HepG2 (cell line): ENCODE data around the gene MYO7B. TPM values are rescaled to one million over a fixed set of nuclear protein-coding genes. Genes with fewer than 3 reads are reported as not detected.

Experiments
- CBX1 ChIP-seq: IDR thresholded peaks from one replicate; pipeline ENCODE4 v1.6.1; 2016; ENCODE audit warnings: antibody characterized with exemption, low read depth
- CENPX ChIP-seq: sonication (generic); formaldehyde crosslinking; IDR thresholded peaks from 2 replicates; pipeline ENCODE4 v1.9.0; 2021; ENCODE audit warnings: mild to moderate bottlenecking, missing genetic modification reagents, moderate library complexity
- DNMT3B ChIP-seq: conservative IDR thresholded peaks from 2 replicates; pipeline ENCODE4 v1.6.1; 2016; ENCODE audit warnings: missing biosample characterization, control low read depth
- ELF4 ChIP-seq: sonication (generic); formaldehyde crosslinking; IDR thresholded peaks from 2 replicates; pipeline ENCODE4 v1.5.0; 2020; ENCODE audit warnings: missing genetic modification reagents, mild to moderate bottlenecking, moderate library complexity, borderline replicate concordance
- GPN1 ChIP-seq: sonication (generic); formaldehyde crosslinking; IDR thresholded peaks from 2 replicates; pipeline ENCODE4 v1.5.1; 2020; ENCODE audit warnings: missing genetic modification reagents, borderline replicate concordance
- HNF4G ChIP-seq, 2 experiments: sonication (generic) in 1 of 2; formaldehyde crosslinking in 1 of 2; IDR thresholded peaks; 2 replicates each; pipeline versions ENCODE4 v1.4.0 to v1.6.1; 2011 to 2020; ENCODE audit warnings: borderline replicate concordance in 2 of 2, low read depth in 2 of 2, mild to moderate bottlenecking in 2 of 2, low read length in 1 of 2, missing genetic modification reagents in 1 of 2, moderate library complexity in 1 of 2
- KLF16 ChIP-seq, 2 experiments: sonication (generic) in 1 of 2; formaldehyde crosslinking in 1 of 2; IDR thresholded peaks; 2 replicates each; pipeline versions ENCODE4 v1.6.1 to v1.8.0; 2016 to 2023; ENCODE audit warnings: missing genetic modification reagents in 2 of 2, missing compliant biosample characterization in 1 of 2
- MAFF ChIP-seq: IDR thresholded peaks from 2 replicates; pipeline ENCODE4 v1.6.1; 2011; ENCODE audit warnings: low read depth, low read length, improper control_type of control experiment
- MZF1 ChIP-seq: sonication (generic); formaldehyde crosslinking; IDR thresholded peaks from 2 replicates; pipeline ENCODE4 v1.8.1; 2023; ENCODE audit warnings: mild to moderate bottlenecking, missing genetic modification reagents, borderline replicate concordance
- NFYC ChIP-seq: IDR thresholded peaks from 2 replicates; pipeline ENCODE4 v1.6.1; 2016; ENCODE audit warnings: missing genetic modification reagents, missing compliant biosample characterization
- SOX6 ChIP-seq, 2 experiments: fragments of 450-650 bp in 1 of 2; sonication (generic) in 1 of 2; formaldehyde crosslinking in 1 of 2; IDR thresholded peaks; 2 replicates each; pipeline versions ENCODE4 v1.4.0 to v1.6.1; 2017 to 2020; ENCODE audit warnings: antibody characterized with exemption in 1 of 2, mild to moderate bottlenecking in 1 of 2, missing genetic modification reagents in 1 of 2
- TMF1 ChIP-seq: sonication (generic); formaldehyde crosslinking; IDR thresholded peaks from 2 replicates; pipeline ENCODE4 v1.8.1; 2022; ENCODE audit warnings: low read depth, missing genetic modification reagents
- ZFYVE20 ChIP-seq: sonication (generic); formaldehyde crosslinking; IDR thresholded peaks from 2 replicates; pipeline ENCODE4 v1.8.0; 2023; ENCODE audit warnings: low read depth, mild to moderate bottlenecking, moderate library complexity, missing genetic modification reagents, borderline replicate concordance
- ZNF296 ChIP-seq: sonication (generic); formaldehyde crosslinking; conservative IDR thresholded peaks from 2 replicates; pipeline ENCODE4 v1.5.0; 2020; ENCODE audit warnings: mild to moderate bottlenecking, missing genetic modification reagents
- ZNF546 ChIP-seq: sonication (generic); formaldehyde crosslinking; conservative IDR thresholded peaks from 2 replicates; pipeline ENCODE4 v1.8.1; 2023; ENCODE audit warnings: mild to moderate bottlenecking, missing genetic modification reagents
- polyA plus RNA-seq, 8 experiments: library from polyadenylated mRNA; depleted of rRNA in 3 of 8; stranded (reverse) in 7 of 8; unstranded in 1 of 8; fragments of >200 nt; fragmentation: Illumina TruSeq in 4 of 8; extraction: Trizol in 4 of 8; gene quantifications; 2 replicates each; pipeline versions ENCODE4 v1.2.1 to v1.2.3, GENCODE V29; 2011 to 2016; ENCODE audit warnings: low read depth in 4 of 8, missing spikeins in 1 of 8, mixed read lengths in 1 of 8; ENCODE audit not compliant: insufficient read depth in 1 of 8
- total RNA-seq, 5 experiments: library from RNA; depleted of rRNA; stranded (reverse); fragments of >200 nt; fragmentation: Illumina TruSeq; extraction: Trizol; gene quantifications; 2 replicates each; pipeline ENCODE4 v1.2.3, GENCODE V29; 2016; ENCODE audit warnings: low read depth in 1 of 5
- TF ChIP-seq, protein P1 (sequence below): sonication (generic); formaldehyde crosslinking; IDR thresholded peaks from 2 replicates; pipeline ENCODE4 v1.4.0; 2020; ENCODE audit warnings: missing genetic modification reagents, borderline replicate concordance
- TF ChIP-seq, protein P2 (sequence below): IDR thresholded peaks from 2 replicates; pipeline ENCODE4 v1.6.1; 2012; ENCODE audit warnings: low read depth, low read length, improper control_type of control experiment
- TF ChIP-seq, protein P3 (sequence below): sonication (generic); formaldehyde crosslinking; conservative IDR thresholded peaks from 2 replicates; pipeline ENCODE4 v1.4.0; 2020; ENCODE audit warnings: missing genetic modification reagents
- TF ChIP-seq, protein P4 (sequence below): sonication (generic); formaldehyde crosslinking; conservative IDR thresholded peaks from 2 replicates; pipeline ENCODE4 v1.8.0; 2022; ENCODE audit warnings: missing genetic modification reagents

The MYO7B gene
- total and polyA plus RNA-seq, 2 of the 13 experiments (the other 11 are each of a cell fraction or from before 2014, with no cell fraction given), result not detected

DNA sequence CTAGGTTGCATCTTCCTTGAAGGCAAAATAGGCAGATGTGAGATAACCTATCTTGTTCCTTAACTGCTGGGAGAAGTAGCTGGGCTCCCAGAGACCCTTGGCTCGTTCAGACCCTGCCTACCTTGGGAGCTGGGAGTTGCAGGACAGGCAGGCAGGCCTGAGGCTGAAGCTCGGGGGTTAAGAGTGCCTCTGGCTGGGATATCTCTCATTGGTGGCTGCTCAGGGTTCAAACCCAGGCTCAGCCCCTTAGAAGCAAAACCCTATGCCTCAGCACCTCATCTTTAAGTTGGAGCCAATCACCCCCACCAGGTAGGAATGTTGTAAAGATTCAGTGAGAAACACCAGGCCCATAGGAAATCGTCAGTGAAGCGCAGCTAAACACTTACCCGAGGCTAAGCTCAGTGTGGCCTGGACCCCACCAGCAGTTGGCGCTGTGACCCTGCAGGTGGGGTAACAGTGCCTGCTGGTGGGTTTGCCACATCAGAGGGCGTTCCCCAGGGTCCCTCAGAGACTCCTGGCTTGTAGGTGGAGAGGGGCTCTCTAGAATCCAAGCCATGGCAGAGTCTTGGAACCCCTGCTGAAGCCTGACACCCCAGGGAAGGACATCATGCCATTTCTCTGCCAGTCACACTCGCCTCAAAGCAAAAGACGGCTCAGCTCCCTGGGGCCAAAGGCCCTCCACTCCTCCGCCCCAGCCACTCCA is 55.9 kb downstream of the MYO7B start (continued):
- TF ChIP-seq, protein P1, sequence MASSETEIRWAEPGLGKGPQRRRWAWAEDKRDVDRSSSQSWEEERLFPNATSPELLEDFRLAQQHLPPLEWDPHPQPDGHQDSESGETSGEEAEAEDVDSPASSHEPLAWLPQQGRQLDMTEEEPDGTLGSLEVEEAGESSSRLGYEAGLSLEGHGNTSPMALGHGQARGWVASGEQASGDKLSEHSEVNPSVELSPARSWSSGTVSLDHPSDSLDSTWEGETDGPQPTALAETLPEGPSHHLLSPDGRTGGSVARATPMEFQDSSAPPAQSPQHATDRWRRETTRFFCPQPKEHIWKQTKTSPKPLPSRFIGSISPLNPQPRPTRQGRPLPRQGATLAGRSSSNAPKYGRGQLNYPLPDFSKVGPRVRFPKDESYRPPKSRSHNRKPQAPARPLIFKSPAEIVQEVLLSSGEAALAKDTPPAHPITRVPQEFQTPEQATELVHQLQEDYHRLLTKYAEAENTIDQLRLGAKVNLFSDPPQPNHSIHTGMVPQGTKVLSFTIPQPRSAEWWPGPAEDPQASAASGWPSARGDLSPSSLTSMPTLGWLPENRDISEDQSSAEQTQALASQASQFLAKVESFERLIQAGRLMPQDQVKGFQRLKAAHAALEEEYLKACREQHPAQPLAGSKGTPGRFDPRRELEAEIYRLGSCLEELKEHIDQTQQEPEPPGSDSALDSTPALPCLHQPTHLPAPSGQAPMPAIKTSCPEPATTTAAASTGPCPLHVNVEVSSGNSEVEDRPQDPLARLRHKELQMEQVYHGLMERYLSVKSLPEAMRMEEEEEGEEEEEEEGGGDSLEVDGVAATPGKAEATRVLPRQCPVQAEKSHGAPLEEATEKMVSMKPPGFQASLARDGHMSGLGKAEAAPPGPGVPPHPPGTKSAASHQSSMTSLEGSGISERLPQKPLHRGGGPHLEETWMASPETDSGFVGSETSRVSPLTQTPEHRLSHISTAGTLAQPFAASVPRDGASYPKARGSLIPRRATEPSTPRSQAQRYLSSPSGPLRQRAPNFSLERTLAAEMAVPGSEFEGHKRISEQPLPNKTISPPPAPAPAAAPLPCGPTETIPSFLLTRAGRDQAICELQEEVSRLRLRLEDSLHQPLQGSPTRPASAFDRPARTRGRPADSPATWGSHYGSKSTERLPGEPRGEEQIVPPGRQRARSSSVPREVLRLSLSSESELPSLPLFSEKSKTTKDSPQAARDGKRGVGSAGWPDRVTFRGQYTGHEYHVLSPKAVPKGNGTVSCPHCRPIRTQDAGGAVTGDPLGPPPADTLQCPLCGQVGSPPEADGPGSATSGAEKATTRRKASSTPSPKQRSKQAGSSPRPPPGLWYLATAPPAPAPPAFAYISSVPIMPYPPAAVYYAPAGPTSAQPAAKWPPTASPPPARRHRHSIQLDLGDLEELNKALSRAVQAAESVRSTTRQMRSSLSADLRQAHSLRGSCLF, result no peak
- TF ChIP-seq, protein P2, sequence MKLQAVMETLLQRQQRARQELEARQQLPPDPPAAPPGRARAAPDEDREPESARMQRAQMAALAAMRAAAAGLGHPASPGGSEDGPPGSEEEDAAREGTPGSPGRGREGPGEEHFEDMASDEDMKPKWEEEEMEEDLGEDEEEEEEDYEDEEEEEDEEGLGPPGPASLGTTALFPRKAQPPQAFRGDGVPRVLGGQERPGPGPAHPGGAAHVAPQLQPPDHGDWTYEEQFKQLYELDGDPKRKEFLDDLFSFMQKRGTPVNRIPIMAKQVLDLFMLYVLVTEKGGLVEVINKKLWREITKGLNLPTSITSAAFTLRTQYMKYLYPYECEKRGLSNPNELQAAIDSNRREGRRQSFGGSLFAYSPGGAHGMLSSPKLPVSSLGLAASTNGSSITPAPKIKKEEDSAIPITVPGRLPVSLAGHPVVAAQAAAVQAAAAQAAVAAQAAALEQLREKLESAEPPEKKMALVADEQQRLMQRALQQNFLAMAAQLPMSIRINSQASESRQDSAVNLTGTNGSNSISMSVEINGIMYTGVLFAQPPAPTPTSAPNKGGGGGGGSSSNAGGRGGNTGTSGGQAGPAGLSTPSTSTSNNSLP, result 0 out of 2 replicates have a peak, but pooled peaks have one; percentile 38
- no peak for TF ChIP-seq CENPX (CRISPR knock-in tag)
- no peak for TF ChIP-seq KLF16 (CRISPR knock-in tag; IDR thresholded peaks at IDR 0.05)
- no peak for TF ChIP-seq MZF1 (CRISPR knock-in tag)
- TF ChIP-seq ZNF546, result no peak
- no peak for TF ChIP-seq SOX6 (IDR thresholded peaks at IDR 0.05)
- peak; percentile 61 for TF ChIP-seq SOX6 (CRISPR knock-in tag; IDR thresholded peaks at IDR 0.05)
- TF ChIP-seq TMF1 (CRISPR knock-in tag), result no peak
- no peak for TF ChIP-seq HNF4G (IDR thresholded peaks at IDR 0.05; ENCODE audit: borderline replicate concordance, low read depth, low read length)
- no peak for TF ChIP-seq HNF4G (CRISPR knock-in tag; IDR thresholded peaks at IDR 0.05; ENCODE audit: borderline replicate concordance, low read depth)
- TF ChIP-seq, protein P3, sequence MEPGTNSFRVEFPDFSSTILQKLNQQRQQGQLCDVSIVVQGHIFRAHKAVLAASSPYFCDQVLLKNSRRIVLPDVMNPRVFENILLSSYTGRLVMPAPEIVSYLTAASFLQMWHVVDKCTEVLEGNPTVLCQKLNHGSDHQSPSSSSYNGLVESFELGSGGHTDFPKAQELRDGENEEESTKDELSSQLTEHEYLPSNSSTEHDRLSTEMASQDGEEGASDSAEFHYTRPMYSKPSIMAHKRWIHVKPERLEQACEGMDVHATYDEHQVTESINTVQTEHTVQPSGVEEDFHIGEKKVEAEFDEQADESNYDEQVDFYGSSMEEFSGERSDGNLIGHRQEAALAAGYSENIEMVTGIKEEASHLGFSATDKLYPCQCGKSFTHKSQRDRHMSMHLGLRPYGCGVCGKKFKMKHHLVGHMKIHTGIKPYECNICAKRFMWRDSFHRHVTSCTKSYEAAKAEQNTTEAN (CRISPR knock-in tag), result no peak
- TF ChIP-seq ZFYVE20 (CRISPR knock-in tag), result no peak
- TF ChIP-seq CBX1, result peak; percentile 68
- no peak for TF ChIP-seq MAFF
- TF ChIP-seq, protein P4, sequence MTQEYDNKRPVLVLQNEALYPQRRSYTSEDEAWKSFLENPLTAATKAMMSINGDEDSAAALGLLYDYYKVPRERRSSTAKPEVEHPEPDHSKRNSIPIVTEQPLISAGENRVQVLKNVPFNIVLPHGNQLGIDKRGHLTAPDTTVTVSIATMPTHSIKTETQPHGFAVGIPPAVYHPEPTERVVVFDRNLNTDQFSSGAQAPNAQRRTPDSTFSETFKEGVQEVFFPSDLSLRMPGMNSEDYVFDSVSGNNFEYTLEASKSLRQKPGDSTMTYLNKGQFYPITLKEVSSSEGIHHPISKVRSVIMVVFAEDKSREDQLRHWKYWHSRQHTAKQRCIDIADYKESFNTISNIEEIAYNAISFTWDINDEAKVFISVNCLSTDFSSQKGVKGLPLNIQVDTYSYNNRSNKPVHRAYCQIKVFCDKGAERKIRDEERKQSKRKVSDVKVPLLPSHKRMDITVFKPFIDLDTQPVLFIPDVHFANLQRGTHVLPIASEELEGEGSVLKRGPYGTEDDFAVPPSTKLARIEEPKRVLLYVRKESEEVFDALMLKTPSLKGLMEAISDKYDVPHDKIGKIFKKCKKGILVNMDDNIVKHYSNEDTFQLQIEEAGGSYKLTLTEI (CRISPR knock-in tag), result no peak
- TF ChIP-seq GPN1, result no peak
- no peak for TF ChIP-seq NFYC
- no peak for TF ChIP-seq ZNF296 (CRISPR knock-in tag)
- no peak for TF ChIP-seq ELF4 (CRISPR knock-in tag)
- no peak for TF ChIP-seq DNMT3B (CRISPR knock-in tag)
